A673 (cell line): Measurements from ENCODE around the gene ESR1. TPM values are rescaled to one million over a fixed set of nuclear protein-coding genes. Genes with fewer than 3 reads are reported as not detected.

Experiments used
- BruUV-seq: library from RNA; stranded (reverse); fragments of 400-500 nt; replicated peaks from 2 replicates; lab custom pipeline; 2021; lab: Mats Ljungman, UMichigan
- CTCF ChIA-PET: fragments of 300-600 bp; sonication (Branson Sonifier 250); formaldehyde crosslinking; loops from one replicate; lab custom pipeline; 2022; ENCODE audit warnings: antibody characterized with exemption; lab: Charles Lee
- POLR2A ChIA-PET: fragments of 300-600 bp; sonication (Branson Sonifier 250); formaldehyde crosslinking; loops from one replicate; lab custom pipeline; 2022; ENCODE audit warnings: antibody characterized with exemption; ENCODE audit not compliant: low non-redundant PET; lab: Charles Lee
- DNase-seq: peaks from one replicate; pipeline ENCODE4 v3.0.0-alpha.2; 2015; ENCODE audit warnings: low spot score
- H3K27ac ChIP-seq: fragments of 200-600 bp; sonication (generic); 2 replicates; pipeline ENCODE4 v1.5.1; 2016; ENCODE audit warnings: mixed run types, low read depth, mild to moderate bottlenecking, mixed read lengths, antibody characterized with exemption, low read length; ENCODE audit not compliant: poor library complexity, severe bottlenecking
- H3K27me3 ChIP-seq: fragments of 200-600 bp; sonication (generic); replicated peaks from 2 replicates; pipeline ENCODE4 v1.6.1; 2017; ENCODE audit warnings: mixed run types, low read depth, mild to moderate bottlenecking, mixed read lengths, antibody characterized with exemption, low read length; ENCODE audit not compliant: insufficient read depth, poor library complexity
- H3K36me3 ChIP-seq: fragments of 200-600 bp; sonication (generic); 2 replicates; pipeline ENCODE4 v1.6.1; 2016; ENCODE audit warnings: mixed run types, mild to moderate bottlenecking, mixed read lengths, antibody characterized with exemption, low read length; ENCODE audit not compliant: insufficient read depth, poor library complexity, severe bottlenecking
- H3K4me1 ChIP-seq: fragments of 200-600 bp; sonication (generic); 2 replicates; pipeline ENCODE4 v1.6.1; 2017; ENCODE audit warnings: mixed run types, mild to moderate bottlenecking, mixed read lengths, antibody characterized with exemption, low read length; ENCODE audit not compliant: insufficient read depth, poor library complexity, severe bottlenecking
- H3K4me3 ChIP-seq: fragments of 200-600 bp; sonication (generic); 2 replicates; pipeline ENCODE4 v1.5.1; 2016; ENCODE audit warnings: low read depth, mixed run types, mild to moderate bottlenecking, mixed read lengths, low read length; ENCODE audit not compliant: poor library complexity, severe bottlenecking
- H3K9me3 ChIP-seq: fragments of 200-600 bp; sonication (generic); 2 replicates; pipeline ENCODE4 v1.6.1; 2016; ENCODE audit warnings: mixed run types, low read depth, mild to moderate bottlenecking, mixed read lengths, antibody characterized with exemption, low read length; ENCODE audit not compliant: poor library complexity, severe bottlenecking
- CTCF ChIP-seq: fragments of 300-800, 200-600 bp; sonication (generic); conservative IDR thresholded peaks from 2 replicates; pipeline ENCODE4 v1.5.1; 2017; ENCODE audit warnings: low read depth, mild to moderate bottlenecking, antibody characterized with exemption, low read length, moderate library complexity, mixed read lengths
- EZH2 ChIP-seq: fragments of 200-600 bp; sonication (generic); IDR thresholded peaks from 2 replicates; pipeline ENCODE4 v1.6.1; 2017; ENCODE audit warnings: borderline replicate concordance, low read depth, mild to moderate bottlenecking, mixed read lengths, antibody characterized with exemption, low read length; ENCODE audit not compliant: poor library complexity, severe bottlenecking
- intact Hi-C: fragments of 100-400 bp; cut with micrococcal nuclease; formaldehyde crosslinking; loops from one replicate; pipeline ENCODE4 v1.10.0; 2022; ENCODE audit not compliant: unreplicated experiment
- total RNA-seq: library from RNA; stranded (reverse); gene quantifications from 2 replicates; pipeline ENCODE4 v1.2.3, GENCODE V29; 2021

Gene ESR1
- total RNA-seq, 1 experiment from 2014 or later: not detected

GRCh38 chr6:152119831-152120230 lies 312.3 kb downstream of the ESR1 start:
- no peak for TF ChIP-seq EZH2
- no peak for TF ChIP-seq CTCF
- H3K27ac ChIP-seq: no peak overlapping the region
- H3K9me3 ChIP-seq: no peaks in the 10 kb centered on the region
- H3K4me3 ChIP-seq: no peak overlapping the region
- BruUV-seq: no TSS peak
- CTCF ChIA-PET: no interaction called here
- no peaks in the 10 kb centered on the region for H3K27me3 ChIP-seq
- H3K4me1 ChIP-seq: no peaks in the 10 kb centered on the region
- POLR2A ChIA-PET: no interaction called here
- no peaks in the 10 kb centered on the region for H3K36me3 ChIP-seq
- intact Hi-C loops: loop anchor here (10.0 kb wide), 1 partner anchor 445 kb away; no protein-coding TSS in a partner anchor
- DNase-seq: no peak

GRCh38 chr6:152121910-152122309 lies 314.4 kb downstream of the ESR1 start:
- H3K4me3 ChIP-seq: no peak overlapping the region
- POLR2A ChIA-PET: no interaction called here
- no peak for DNase-seq
- no peaks in the 10 kb centered on the region for H3K9me3 ChIP-seq
- CTCF ChIA-PET: no interaction called here
- no peaks in the 10 kb centered on the region for H3K36me3 ChIP-seq
- no peaks in the 10 kb centered on the region for H3K4me1 ChIP-seq
- no TSS peak for BruUV-seq
- no peak overlapping the region for H3K27ac ChIP-seq
- TF ChIP-seq CTCF (no peak), EZH2 (no peak)
- H3K27me3 ChIP-seq: no peaks in the 10 kb centered on the region
- intact Hi-C loops: loop anchor here (10.0 kb wide), 1 partner anchor 447 kb away; no protein-coding TSS in a partner anchor

GRCh38 chr6:152122434-152122833 lies 315.0 kb downstream of the ESR1 start:
- Histone ChIP-seq H3K9me3 (no peaks in the 10 kb centered on the region), H3K27me3 (no peaks in the 10 kb centered on the region), H3K4me3 (no peak overlapping the region), H3K4me1 (no peaks in the 10 kb centered on the region), H3K27ac (no peak overlapping the region), H3K36me3 (no peaks in the 10 kb centered on the region)
- no peak for DNase-seq
- CTCF ChIA-PET: no interaction called here
- BruUV-seq: no TSS peak
- intact Hi-C loops: loop anchor here (10.0 kb wide), 1 partner anchor 448 kb away; no protein-coding TSS in a partner anchor
- POLR2A ChIA-PET: no interaction called here
- no peak for TF ChIP-seq EZH2
- no peak for TF ChIP-seq CTCF
